GM19455 (cell line): ENCODE results near the gene QSER1.
"Not testable (repeated sequence)": the region's sequence is repeated elsewhere in the genome, so short reads cannot be mapped to it uniquely, and the experiment has no call there.

Experiments used
- ATAC-seq: cut with Tn5 transposase; IDR thresholded peaks from one replicate; pipeline ENCODE4 v1.9.1; 2021; ENCODE audit not compliant: unreplicated experiment

Gene QSER1

GRCh38 chr11:32991898-32992297 is 99.3 kb downstream of the QSER1 start:
- ATAC-seq = no peak

DNA sequence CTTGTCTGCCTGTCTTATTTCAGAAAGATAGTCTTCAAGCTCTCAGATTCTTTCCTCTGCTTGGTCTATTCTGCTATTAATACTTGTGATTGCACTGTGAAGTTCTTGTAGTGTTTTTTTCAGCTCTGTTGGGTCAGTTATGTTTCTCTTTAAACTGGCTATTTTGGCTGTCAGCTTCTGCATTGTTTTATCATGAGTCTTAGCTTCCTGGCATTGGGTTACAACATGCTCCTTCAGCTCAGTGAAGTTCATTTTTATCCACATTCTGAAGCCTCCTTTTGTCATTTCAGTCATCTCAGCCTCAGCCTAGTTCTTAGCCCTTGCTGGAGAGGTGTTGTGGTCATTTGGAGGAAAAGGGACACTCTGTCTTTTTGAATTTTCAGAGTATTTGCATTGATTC is 107.6 kb downstream of the QSER1 start:
- no peak for ATAC-seq

- no peak for ATAC-seq
These were observed 108.7 kb downstream of the QSER1 start for GRCh38 chr11:33001281-33001680.

DNA sequence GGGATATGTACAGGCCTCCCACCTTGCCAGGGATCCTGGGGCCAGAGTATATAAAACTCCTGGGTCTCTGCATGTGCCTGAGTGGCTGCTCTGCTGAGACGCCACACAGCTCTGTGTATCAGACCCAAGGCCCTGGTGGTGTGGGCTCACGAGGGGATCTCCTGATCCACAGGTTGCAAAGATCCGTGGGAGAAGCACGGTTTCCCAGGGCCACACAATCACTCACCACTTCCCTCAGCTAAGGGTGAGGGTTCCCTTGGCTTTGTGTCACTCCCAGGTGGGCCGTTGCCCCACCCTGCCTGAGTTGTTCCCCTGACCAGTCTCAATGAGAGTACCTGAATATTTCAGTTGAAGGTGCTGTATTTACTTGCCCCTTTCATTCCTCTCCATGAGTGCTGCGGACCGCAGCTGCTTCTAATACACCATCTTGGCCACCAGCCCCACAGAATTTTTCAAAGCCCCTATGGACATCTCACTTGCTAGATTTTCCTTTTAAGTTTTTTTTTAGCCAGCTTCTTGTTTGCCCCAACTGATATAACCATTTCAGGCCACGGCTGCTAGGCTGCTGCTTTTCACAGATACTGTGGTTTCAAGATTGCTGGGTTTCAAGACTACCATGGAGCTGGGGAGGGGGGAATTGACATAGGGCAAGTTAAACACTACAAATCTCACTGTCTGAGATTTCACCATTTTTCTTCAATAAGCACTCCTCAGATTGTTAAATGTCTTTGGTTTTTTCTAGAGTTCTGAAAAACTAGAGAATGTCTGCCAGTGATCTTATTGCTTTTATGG is 109.3 kb downstream of the QSER1 start:
- no peak for ATAC-seq

DNA sequence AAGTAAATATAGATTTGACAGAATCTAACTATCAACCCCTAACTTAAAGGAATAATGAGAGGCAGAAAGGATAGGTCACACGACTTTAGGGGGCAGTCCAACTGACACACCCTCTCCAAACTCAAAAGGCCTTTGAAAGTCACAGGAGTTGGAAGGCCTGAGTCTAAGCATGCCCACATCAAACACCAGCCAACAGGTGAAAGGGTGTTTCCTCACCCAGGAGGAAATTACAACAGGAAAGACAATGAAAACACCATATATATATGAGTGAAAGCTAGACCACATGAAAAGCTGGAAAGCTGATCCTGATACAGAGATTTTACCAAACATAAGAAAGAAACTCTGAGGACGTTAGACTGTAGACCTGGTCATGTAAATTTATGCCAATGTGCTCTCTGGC is 112.6 kb downstream of the QSER1 start:
- no peak for ATAC-seq

DNA sequence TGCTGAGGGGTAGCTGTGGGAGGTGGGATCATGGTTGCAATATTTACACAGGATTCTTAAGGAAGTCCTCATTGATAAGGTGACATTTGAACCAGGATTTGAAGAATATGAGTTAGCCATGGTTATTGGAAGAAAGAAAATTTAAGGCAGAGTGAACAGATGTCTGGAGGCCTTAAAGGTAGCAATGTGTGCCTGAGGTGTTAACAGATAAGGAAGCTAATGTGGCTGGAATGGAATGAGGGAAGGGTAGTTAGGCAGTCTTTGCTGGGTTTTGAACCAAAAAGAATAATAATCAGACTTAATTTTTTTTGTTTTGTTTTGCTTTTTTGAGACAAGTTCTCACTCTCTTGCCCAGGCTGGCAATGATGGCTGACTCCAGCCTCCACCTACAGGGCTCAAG is 113.4 kb downstream of the QSER1 start:
- no peak for ATAC-seq

DNA sequence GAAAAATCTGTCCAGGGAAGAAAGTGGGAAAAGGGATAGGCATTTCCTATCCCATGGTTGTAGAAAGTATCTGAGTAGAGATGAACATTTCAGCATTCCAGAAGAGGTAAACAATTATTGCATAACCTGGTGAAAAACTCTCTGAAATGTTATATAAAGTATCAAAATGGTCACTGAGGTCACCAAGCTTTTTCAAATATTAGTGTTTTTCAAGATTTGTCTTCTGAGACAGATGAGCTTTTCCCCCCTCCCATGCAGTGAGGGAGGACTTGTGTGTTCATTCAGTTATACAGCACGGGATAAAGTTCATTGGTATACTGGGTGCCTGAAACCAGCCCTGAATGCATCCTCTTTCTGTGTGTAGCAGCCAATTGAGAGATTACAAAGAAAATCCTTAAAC is 121.1 kb downstream of the QSER1 start:
- ATAC-seq = no peak

- ATAC-seq = peak; percentile 68
These were observed 123.3 kb downstream of the QSER1 start, which contains the start of gene DEPDC7 for GRCh38 chr11:33015621-33016551. Gene DEPDC7 (plus strand): TSS chr11:33015878. CDS start chr11:33015956, 78 bp downstream.

- ATAC-seq = no peak
These were observed 124.0 kb downstream of the QSER1 start for GRCh38 chr11:33016654-33017053.

GRCh38 chr11:33017478-33017877 is 124.9 kb downstream of the QSER1 start:
- ATAC-seq = no peak

DNA sequence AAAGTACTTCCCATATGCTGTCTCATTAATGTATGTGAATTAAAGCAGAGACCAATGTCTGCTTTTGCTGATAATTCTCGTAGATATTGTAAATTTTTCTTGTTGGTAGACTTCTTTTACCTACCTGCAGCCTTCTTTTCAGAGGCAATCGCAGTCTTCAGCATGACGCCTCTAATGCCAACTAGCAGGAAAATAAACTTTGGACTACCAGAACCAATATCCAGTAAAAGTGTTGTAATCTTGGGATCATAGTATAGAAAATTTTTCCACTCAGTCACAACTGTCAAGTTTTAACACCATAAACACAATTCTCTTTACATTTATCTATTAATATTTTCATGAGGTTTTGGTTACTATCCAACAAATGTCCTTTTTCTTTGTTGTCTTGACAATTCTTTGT is 125.4 kb downstream of the QSER1 start:
- no peak for ATAC-seq

DNA sequence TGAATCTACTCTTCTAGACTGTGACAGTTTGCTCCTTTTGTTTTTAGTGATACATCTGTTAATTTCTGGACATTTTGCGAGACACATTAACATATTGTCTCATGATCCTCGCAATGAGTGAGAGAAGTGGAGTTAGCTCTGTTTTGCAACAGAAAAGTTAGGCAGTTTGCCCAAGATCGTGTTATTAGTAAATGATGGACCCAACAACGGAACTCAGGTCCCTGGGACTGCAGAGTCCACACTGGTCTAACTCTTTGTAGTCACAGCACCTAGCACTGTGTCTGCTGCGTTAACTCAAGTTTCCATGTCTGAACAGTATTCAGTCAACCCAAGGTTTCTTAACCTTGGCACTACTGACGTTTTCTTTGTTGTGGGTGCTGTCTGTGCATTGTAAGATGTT is 126.2 kb downstream of the QSER1 start:
- ATAC-seq = no peak

GRCh38 chr11:33021501-33021900 is 128.9 kb downstream of the QSER1 start:
- no peak for ATAC-seq

- ATAC-seq = no peak
These were observed 129.3 kb downstream of the QSER1 start for GRCh38 chr11:33021937-33022336.

- ATAC-seq = no peak
These were observed 132.7 kb downstream of the QSER1 start for GRCh38 chr11:33025339-33025722.

DNA sequence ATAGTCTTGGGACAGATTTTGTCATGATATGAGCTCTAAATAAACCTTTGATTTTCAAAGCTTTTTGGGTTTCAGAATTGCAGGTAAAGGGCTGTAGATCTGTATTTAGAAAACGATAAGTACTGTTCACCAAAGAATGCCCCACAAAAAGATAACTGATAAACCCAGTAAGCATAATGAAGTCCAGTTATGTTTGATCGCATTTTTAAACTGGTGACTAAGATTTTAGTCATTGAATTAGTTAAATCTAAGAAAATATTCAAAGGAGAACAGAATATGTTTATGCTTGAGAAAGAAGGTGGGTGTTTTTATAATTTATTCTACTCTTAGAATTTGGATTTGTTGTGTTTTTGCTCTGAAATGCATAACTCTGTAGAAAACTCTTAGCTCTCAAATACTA is 134.6 kb downstream of the QSER1 start:
- no peak for ATAC-seq

GRCh38 chr11:33027846-33028536 is 135.4 kb downstream of the QSER1 start:
- no peak for ATAC-seq

- ATAC-seq = no peak
These were observed 135.9 kb downstream of the QSER1 start for GRCh38 chr11:33028537-33028914.

- ATAC-seq = not testable (repeated sequence)
These were observed 136.6 kb downstream of the QSER1 start for GRCh38 chr11:33029218-33029617.
